Measurements from ENCODE around the gene DACT3.
"Not testable (repeated sequence)": the region's sequence is repeated elsewhere in the genome, so short reads cannot be mapped to it uniquely, and the experiment has no call there.

DACT3 gene

DNA sequence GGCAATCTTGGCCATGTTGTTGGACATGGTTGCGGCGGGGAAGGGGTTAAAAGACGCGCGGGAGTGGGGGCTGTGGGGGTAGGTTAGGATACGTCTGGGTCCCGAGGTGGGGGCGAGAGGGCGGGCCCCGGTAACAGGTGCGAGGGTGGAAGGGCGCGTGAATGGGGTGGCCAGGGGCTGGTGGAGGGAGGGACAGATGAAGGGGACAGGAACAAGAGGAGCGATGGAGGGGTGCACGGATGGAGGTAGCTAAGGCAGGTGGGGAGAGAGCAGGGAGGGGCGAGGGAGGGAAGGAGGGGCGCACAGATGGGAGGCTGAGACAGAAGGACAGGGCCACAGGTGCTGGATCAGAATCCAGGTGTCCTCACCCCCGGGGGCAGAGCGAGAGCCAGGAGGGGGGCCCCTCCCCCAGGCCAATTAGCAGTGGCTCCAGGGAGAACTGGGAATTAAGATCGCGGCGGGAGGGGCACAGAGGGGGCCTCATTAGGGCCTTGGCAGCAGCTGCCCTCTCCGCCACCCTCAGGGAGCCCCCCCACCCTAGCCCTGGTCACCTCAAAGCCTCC lies 26.2 kb downstream of the DACT3 start:
- H3K4me3 ChIP-seq (replicated peaks; ENCODE audit: low read depth, low read length) = peak overlapping the region; percentile 22
- no peak for TF ChIP-seq CTCF (IDR thresholded peaks at IDR 0.05; ENCODE audit: low read depth, low read length, missing control alignments)
- DNase-seq (ENCODE audit: extremely low read depth, low read depth) = no peak

- DNase-seq (ENCODE audit: extremely low read depth, low read depth) = peak; percentile 52
- TF ChIP-seq CTCF (IDR thresholded peaks at IDR 0.05; ENCODE audit: low read depth, low read length, missing control alignments) = no peak
- H3K4me3 ChIP-seq (replicated peaks; ENCODE audit: low read depth, low read length) = peak overlapping the region; percentile 22
Measured at GRCh38 chr19:46634045-46634655, 26.8 kb downstream of the DACT3 start.

DNA sequence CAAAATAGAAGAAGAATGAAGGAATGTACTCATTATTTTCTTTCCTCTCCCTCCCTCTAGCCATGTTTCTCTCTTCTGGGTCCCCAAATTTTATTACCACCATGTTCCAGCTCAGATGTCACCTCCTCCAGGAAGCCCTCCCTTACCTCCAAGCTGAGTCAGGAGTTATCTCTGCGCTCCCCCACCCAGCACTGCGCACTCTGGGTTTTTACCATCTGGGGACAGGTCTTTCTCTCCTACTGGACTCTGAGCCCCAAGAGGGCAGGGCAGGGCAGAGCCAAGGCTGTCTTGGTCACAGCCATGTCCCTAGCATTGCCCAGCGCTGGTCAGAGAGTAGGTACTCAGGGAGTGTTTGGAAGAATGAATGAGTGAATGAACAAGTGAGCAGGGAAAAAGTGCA lies 27.9 kb downstream of the DACT3 start:
- no peak for TF ChIP-seq CTCF (IDR thresholded peaks at IDR 0.05; ENCODE audit: low read depth, low read length, missing control alignments)
- no peak for DNase-seq (ENCODE audit: extremely low read depth, low read depth)
- no peak overlapping the region for H3K4me3 ChIP-seq (replicated peaks; ENCODE audit: low read depth, low read length)

- DNase-seq (ENCODE audit: extremely low read depth, low read depth) = no peak
- H3K4me3 ChIP-seq (replicated peaks; ENCODE audit: low read depth, low read length) = no peak overlapping the region
Measured at GRCh38 chr19:46631481-46631880, 29.5 kb downstream of the DACT3 start.

DNA sequence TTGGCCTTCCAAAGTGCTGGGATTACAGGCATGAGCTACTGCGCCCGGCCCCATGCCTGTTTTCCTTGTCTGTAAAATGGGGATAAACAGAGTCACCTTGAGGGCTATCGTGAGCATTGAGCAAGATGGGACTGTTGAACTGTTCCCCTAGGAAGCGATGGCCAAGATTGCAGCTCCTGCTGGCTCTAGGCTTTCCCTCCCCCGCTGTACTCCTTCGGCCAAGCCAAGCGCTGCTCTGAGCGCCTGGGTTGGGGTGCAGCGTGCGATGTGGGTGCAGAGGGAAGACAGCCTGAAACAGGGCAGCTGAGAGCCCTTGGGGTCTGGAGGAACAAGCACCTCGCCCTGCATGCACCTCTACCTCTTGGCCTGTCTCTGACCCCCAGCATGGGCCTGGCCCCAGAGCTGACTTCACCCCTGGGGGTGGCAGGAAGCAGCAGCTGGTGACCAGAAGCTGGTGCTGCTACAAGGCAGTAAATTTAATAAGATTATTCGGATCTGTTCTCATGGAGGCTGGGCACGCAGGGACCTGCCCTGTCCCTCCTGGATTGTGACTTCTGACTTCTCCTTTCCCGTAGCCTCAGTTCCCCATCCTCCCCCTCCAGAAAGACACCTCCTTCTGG lies 30.3 kb downstream of the DACT3 start:
- DNase-seq (ENCODE audit: extremely low read depth, low read depth) = no peak
- no peak overlapping the region for H3K4me3 ChIP-seq (replicated peaks; ENCODE audit: low read depth, low read length)
- no peak for TF ChIP-seq CTCF (IDR thresholded peaks at IDR 0.05; ENCODE audit: low read depth, low read length, missing control alignments)

More at GRCh38 chr19:46631481-46631880, 29.5 kb downstream of the DACT3 start:
- TF ChIP-seq CTCF (IDR thresholded peaks at IDR 0.05; ENCODE audit: low read depth, low read length, missing control alignments) = no peak

GRCh38 chr19:46629546-46630025 lies 31.4 kb downstream of the DACT3 start:
- no peak overlapping the region for H3K4me3 ChIP-seq (replicated peaks; ENCODE audit: low read depth, low read length)
- DNase-seq (ENCODE audit: extremely low read depth, low read depth) = no peak
- no peak for TF ChIP-seq CTCF (IDR thresholded peaks at IDR 0.05; ENCODE audit: low read depth, low read length, missing control alignments)

DNA sequence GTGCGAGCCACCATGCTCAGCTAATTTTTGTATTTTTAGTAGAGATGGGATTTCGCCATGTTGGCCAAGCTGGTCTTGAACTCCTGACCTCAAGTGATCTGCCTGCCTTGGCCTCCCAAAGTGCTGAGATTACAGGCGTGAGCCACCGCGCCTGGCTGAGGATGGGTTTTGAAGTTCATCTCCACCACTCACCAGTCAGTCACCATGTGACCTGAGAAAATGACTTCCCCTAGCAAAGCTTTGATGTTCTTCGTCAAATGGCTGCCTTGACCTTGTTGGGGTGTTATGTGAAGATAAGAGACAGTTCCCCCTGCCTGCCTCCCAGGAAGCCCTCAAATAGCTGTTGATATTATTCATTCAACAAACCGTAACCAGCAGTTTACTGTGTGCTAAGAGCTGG lies 32.0 kb downstream of the DACT3 start:
- not testable (repeated sequence) for H3K4me3 ChIP-seq (replicated peaks; ENCODE audit: low read depth, low read length); DNase-seq (ENCODE audit: extremely low read depth, low read depth)
